Epithelial cell of prostate (primary cell): ENCODE data around the gene PRDM16.

Source experiments
- DNase-seq: peaks from one replicate; pipeline ENCODE4 v3.0.0-alpha.2; 2011; ENCODE audit warnings: low read depth, low spot score
- H3K27ac ChIP-seq: fragments of 450-650 bp; 2 replicates; pipeline ENCODE4 v1.5.1; 2017; ENCODE audit warnings: mild to moderate bottlenecking

The PRDM16 gene

DNA sequence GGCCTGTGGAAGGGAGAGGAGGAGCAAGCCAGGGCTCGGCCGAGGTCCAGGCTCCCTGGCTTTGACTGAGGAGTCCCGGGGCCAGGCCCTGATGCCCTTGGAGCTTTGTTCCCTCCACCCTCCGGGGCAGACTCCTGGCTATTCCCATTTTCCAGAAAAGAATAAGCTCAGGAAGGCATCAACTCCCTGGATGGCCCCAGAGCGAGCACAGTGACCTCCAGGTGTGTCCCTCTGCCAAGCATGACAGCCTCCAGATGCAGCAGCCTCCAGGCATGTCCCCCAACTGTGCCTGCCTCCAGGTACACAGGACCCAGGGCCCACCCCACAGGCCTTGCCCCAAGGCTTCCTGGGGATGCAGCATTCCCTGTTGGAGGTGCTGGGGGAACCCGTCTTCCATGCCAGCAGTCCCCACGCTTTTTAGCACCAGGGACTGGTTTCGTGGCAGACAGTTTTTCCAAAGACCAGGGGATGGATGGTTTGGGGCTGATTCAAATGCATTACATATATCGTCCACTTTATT, 369.7 kb downstream of the PRDM16 start:
- no peak for DNase-seq
- no peak overlapping the region for H3K27ac ChIP-seq

DNA sequence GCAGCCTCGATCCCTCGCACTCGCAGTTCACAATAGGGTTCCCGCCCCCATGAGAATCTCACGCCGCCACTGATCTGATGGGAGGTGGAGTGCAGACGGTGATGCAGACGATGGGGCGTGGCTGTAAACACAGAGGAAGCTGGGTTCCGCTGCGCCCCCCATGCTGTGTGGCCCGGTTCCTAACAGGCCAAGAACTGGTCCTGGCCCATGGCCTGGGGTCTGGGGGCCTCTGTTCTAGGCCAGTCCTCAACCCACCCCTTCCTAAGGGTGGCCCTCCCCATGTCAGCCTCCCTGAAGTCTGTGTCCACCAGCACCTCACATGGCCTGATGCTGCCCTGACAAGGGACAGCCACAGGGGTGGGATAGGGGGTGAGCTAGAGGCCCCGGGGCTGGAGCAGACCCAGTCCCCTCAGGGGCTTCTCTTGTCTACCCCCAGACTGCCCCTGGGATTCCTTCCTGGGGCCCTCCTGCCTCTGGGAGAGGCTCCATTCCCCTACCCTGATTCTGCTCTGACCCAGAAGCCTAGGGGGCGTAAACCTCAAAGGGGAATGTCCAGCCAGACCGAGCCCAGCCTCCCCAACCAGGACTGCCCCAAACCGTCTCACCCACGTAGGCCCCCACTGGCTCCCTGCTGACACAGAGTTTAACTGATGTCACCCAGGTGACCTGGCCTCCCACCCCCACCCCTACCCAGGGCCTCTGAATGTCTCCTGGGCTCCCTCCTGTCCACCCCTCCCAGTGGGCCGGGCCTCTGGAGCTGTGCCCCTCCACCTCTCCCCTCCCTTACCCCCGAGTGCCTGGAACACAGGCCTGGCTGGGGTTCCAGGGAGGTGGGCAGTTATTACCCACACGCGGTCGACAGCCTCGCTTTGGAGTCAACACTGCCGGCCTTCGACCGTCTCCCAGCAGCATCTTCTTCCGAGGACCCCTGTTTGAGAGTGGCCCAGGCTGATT, 370.6 kb downstream of the PRDM16 start:
- no peak overlapping the region for H3K27ac ChIP-seq

GRCh38 chr1:3440300-3440681, 371.3 kb downstream of the PRDM16 start:
- H3K27ac ChIP-seq: no peak overlapping the region
- DNase-seq: no peak

More for the DNA sequence above, 370.6 kb downstream of the PRDM16 start:
- DNase-seq: no peak

DNA sequence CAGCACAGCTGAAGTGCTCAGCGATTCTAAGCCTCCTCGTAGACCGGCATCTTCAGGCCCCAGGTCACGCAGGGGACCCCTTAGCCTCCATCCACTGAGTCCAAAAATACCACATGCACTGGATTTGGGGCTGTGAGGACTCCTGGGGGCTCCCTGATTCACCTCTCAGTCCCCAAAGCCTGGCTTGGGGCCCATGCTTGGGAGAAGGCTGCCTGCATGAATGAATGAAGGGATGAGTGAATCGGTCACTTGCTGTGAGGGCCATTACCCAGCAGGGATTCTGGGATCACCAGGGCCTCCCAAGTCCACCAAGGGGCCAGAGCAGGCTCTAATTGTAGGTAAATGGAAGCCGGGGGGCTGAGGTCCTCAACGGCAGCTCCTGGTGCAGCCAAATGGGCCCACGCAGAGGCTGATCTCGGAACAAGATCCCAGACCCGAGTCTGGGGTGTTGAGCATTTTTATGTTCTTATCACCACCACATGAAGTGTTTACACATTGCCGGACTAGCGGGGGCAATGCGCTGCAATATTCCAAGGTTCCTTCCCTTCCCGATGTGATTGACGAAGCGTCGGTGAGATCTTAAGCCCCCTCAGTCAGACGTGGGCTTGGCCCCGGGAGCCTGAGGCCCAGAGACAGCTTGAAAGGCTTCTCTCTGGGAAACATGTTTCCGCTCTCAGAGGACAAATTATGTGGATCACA, 371.9 kb downstream of the PRDM16 start:
- H3K27ac ChIP-seq: no peak overlapping the region
- DNase-seq: no peak

- H3K27ac ChIP-seq: no peak overlapping the region
These were observed 372.4 kb downstream of the PRDM16 start for GRCh38 chr1:3441410-3441847.

GRCh38 chr1:3441880-3442279, 372.9 kb downstream of the PRDM16 start:
- no peak overlapping the region for H3K27ac ChIP-seq
- DNase-seq: no peak

More at GRCh38 chr1:3441410-3441847, 372.4 kb downstream of the PRDM16 start:
- DNase-seq: no peak

GRCh38 chr1:3442331-3442730, 373.3 kb downstream of the PRDM16 start:
- DNase-seq: no peak
- no peak overlapping the region for H3K27ac ChIP-seq

DNA sequence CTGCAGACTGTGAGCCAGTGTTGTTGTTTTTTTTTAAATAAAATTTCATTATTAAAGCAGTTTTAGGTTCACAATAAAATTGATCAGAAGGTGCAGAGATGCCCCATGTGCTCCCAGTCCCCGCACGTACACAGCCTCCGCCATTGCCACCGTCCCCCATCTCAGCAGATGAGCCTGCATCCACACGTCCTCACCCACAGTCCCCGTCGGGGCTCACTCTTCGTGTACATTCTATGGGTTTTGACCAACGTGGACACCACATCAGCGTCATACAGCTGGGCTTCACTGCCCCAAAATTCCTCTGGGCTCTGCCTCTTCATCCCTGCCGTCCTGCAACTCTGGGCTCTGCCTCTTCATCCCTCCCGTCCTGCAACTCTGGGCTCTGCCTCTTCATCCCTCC, 373.9 kb downstream of the PRDM16 start:
- no peak for DNase-seq
- H3K27ac ChIP-seq: no peak overlapping the region

GRCh38 chr1:3443807-3444206, 374.8 kb downstream of the PRDM16 start:
- H3K27ac ChIP-seq: no peak overlapping the region
- DNase-seq: no peak

- no peak overlapping the region for H3K27ac ChIP-seq
- DNase-seq: no peak
These were observed 375.3 kb downstream of the PRDM16 start for GRCh38 chr1:3444298-3444697.

DNA sequence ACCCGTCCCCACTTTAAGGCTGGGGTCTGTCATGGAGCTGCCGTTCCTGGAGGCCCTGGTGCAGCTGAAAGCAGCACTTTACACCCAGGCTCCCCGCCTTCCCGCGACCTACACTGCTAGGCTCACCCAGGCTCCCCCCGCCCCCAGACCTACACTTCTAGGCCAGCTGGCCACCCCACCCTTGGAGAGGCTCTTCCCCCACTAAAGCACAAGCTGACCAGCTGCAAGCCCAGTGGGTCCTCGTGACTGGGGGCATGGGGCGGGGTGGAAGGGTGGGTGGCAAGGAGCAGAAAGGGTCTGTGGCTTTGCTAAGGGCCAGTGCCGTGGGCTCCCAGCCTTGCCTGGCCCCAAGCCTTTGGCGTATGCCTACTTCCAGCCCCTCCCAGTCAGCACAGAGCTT, 375.7 kb downstream of the PRDM16 start:
- no peak for DNase-seq
- H3K27ac ChIP-seq: no peak overlapping the region

DNA sequence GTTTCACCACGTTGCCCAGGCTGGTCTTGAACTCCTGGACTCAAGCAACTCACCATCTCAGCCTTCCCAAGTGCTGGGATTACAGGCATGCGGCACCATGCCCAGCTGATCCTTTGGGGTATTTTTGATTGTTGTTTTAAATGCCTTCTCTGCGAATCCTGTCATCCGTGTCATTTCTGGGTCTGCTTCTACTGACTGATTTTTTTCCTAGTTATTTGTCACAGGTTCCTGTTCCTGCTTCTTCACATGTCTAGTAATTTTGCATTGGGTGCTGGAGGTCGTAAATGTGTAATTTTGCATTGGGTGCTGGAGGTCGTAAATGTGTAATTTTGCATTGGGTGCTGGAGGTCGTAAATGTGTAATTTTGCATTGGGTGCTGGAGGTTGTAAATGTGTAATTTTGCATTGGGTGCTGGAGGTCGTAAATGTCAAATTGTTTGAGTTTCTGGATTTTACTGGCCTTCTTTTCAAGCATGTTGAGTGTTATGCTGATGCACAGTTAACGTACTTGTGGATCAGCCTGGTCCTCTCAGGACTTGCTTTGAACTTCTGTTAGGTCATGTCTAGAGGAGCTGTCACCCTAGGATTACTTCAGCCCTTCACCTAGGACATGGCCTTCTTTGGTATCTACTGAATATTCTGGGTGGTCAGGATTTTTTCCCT, 381.3 kb downstream of the PRDM16 start:
- H3K27ac ChIP-seq: no peak overlapping the region
- no peak for DNase-seq

DNA sequence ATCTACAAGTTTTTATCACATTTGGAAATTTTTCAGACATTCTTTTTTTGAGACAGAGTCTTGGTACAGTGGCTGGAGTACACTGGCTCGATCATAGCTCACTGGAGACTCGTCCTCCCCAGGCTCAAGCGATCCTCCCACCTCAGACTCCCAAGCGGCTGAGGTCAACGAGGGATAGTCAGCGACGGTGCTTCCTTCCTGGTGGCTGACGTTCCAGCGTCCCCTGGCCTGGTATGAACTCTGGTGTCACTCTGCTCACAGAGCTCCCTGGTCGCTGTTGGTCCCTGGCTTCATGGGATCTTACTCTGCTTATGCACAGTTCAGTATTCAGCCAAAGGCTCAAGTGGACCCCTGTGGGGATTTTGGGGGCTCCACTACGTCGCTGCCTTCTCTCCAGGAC, 382.0 kb downstream of the PRDM16 start:
- H3K27ac ChIP-seq: no peak overlapping the region
- DNase-seq: no peak

DNA sequence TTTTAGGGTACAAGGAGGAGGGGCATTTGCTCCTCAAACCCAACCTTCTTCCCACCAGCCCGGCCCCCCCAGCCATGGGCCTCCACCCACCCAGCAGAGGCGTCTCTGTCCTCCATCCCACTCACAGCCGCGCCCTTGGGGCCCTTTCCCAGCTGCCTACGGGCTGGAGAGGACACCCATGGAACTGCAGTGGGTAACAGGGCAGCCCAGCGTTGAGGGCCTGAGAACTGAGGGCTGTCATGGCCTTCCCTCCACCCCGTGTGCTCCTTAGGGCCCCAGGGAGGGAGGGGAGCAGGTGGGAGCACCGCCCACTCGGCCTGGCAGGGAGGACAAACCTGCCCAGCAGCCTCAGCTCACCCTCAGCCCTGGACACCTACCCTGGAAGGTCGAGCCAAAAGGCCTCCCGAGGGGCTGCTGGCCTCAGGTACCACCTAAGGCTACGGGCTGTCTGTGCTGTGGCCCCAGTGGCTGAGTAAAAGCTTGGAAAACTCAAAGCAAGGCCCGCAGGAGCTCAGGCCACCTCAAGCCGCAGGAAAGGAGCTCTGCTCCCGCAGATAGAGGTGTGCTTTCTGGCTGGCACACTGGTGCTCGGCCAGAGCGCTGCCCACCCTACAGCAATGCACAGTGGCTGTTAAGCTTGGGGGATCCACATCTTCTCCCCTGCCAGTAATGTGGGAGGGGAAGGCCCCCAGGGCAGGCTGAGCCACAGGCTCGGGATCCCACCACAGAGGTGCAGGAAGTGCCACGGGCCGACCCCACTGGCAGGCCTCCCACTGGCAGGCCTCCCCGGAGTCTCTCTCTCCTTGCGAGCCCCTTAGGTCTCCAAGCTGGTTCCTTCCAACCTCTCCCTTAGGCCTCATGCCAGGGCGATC, 383.2 kb downstream of the PRDM16 start:
- DNase-seq: no peak
- H3K27ac ChIP-seq: no peak overlapping the region

DNA sequence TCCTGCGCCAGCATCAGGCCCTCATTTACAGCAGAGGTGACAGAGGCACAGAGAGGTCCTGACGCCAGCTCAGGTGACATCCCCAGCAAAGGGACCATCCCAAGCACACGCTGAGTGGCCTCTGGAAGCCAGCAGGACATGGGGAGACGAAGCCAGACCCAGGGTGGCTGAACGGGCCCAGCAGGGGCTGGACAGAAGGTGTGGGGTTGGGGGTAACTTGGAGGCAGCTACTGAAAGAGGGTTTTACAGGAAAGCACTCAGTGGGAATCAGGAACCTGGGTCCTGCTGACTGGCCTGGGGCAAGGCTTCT, 383.8 kb downstream of the PRDM16 start:
- no peak for DNase-seq
- H3K27ac ChIP-seq: no peak overlapping the region

DNA sequence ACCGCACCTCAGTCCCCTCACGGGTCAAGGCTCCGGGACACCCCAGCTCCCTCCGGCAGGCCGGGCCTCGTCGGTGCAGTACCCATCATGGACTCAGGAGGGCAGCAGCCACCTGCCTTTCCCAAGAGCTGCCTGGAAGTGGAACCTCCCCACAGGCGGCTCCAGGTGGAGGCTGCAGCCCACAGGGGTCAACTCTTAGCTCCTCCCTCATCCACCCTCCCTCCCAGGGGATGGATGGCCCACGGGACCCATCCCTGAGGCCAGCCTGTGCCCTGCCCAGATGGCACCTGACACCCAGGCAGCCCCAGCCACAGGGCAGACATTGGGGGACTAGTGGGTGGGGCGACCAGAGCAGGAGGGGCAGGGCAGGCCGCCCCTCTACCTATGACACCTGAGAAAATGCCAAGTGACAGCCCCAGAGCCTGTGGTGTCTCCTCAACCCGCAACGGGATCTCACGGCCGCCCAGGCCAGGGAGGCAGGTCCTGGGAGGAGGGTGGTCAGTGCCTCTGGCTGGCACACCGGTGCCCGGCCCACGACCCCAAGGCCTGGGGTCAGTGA, 384.3 kb downstream of the PRDM16 start:
- no peak for DNase-seq
- H3K27ac ChIP-seq: peak overlapping the region; percentile 46

DNA sequence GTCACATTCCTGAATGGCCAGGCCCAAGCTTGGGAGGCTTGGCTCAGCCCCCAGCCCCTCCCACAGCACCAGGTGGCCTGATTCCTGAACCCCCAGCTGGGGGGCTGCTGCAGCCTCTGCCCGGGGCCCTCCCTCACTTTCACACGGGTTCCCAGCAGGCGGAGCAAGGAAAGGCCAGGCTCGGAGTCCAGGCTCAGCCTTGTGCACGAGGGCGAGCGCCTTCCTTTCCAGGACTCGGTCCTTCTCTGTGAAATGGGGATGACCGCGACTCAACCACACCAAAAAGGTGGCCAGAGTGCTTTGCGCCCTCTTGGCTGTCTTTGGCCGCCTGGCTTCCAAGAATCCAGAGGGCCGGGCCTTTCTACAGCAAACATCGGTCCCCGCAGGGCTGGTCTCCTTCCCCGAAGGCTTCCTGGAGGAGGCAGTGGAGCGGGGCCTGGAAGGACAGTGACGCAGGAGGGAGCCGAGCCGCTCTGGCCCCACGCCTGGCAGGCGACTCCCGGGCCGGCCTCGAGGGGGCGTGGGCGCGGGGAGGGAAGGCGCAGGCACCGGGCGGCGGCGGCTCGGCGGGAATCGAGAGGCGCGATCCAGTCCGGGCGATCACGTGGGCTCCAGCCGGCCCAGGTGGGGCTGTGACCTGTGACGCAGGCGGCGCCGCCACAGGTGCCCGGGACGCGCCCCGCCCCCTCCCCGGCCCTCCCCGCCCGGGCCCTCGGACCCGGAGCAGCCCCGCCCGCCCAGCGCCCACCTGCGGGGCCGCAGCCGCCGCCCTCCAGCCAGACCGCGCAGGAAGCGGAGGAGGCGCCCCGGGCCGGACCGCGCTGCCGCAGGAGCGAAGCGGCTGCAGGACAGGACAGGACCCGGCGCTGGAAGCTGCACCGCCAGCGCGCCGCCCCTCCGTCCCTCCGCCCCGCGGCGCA, 385.1 kb downstream of the PRDM16 start, which contains the start of gene ARHGEF16:
Gene ARHGEF16, plus strand, starts transcription at position 775 of the 920 bp plus-strand sequence. CDS start 8,420 bp downstream, outside the sequence.
- peak within 1 kb of the TSS; percentile 46 for H3K27ac ChIP-seq
- DNase-seq: no peak
